ENCODE measurements around the gene PARP9.
"Not testable (repeated sequence)": the region's sequence is repeated elsewhere in the genome, so short reads cannot be mapped to it uniquely, and the experiment has no call there.

DNA sequence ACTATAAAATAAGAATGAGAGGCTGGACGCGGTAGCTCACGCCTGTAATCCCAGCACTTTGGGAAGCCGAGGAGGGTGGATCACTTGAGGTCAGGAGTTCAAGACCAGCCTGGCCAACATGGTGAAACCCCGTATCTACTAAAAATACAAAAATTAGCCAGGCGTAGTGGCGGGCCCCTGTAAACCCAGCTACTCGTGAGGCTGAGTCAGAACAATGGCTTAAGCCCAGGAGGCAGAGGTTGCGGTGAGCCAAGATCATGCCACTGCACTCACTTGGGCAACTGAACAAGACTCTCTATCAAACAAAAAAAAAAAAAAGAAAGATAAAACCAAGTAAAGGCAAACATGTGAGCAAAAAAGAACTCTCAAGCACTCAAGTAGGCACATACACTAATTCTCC is 55.2 kb downstream of the PARP9 start:
- TF ChIP-seq, protein P1, sequence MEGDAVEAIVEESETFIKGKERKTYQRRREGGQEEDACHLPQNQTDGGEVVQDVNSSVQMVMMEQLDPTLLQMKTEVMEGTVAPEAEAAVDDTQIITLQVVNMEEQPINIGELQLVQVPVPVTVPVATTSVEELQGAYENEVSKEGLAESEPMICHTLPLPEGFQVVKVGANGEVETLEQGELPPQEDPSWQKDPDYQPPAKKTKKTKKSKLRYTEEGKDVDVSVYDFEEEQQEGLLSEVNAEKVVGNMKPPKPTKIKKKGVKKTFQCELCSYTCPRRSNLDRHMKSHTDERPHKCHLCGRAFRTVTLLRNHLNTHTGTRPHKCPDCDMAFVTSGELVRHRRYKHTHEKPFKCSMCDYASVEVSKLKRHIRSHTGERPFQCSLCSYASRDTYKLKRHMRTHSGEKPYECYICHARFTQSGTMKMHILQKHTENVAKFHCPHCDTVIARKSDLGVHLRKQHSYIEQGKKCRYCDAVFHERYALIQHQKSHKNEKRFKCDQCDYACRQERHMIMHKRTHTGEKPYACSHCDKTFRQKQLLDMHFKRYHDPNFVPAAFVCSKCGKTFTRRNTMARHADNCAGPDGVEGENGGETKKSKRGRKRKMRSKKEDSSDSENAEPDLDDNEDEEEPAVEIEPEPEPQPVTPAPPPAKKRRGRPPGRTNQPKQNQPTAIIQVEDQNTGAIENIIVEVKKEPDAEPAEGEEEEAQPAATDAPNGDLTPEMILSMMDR (IDR thresholded peaks at IDR 0.05): not testable (repeated sequence)
- not testable (repeated sequence) for TF ChIP-seq POLR2A (IDR thresholded peaks at IDR 0.05)

All from body of pancreas (tissue), 4 donors.